ENCODE results near the gene DUOXA1.
"Not testable (repeated sequence)": the region's sequence is repeated elsewhere in the genome, so short reads cannot be mapped to it uniquely, and the experiment has no call there.

Gene DUOXA1

DNA sequence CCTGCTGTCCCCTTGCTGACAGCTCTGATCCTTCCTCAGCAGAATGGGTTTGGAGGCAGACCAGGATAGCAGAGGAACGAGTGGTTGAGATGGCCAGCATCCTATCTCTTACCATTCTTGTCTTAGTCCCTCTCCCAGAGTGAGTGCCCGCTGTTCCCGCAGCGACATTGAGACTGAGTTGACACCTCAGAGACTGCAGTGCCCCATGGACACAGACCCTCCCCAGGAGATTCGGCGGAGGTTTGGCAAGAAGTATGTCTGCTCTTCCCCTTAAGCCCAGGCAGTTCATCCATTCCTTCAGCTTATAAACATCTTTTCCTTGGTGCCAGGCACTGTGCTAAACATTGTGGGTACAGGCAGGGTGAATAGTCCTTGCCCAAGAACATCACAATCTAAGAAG is 21.3 kb upstream of the DUOXA1 start:
- no peak for DNase-seq

DNA sequence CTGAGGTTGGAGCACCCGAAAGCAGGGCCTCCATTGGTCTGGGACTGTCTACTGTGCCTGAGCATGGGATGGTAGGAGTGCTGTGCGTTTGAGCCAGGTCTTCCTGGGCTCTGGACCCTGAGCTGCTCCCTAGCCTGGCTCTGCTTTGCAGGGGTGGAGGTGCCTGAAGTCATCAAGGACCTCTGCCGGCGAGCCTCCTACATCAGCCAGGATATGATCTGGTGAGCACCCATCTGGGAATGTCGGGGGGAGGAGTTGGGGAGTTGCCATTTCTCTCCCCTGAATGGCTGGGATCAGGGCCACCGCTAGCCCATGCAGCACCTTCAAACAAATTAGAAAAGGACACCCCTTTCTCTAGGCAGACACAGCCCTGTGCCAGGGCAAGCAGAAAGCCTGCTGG is 20.8 kb upstream of the DUOXA1 start:
- DNase-seq, result no peak

DNA sequence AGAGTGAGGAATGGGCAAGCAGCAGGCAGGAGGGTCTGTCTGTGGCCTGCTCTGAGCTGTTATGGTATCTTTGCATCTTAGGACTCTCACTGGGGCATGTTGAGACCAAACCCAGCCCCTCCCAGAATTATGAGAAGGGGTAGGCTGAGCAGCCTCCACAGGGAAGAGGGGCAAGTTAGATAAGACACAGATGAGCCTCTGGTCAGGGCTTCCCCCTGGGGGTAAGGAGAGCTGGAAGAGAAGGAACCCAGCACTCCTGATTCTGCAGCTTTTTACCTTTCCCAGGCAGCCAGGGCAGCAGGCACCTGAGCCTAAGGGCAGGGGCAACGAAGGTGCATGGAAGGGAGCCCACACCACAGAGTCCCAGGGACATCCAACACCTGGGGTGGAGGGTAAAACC is 19.4 kb upstream of the DUOXA1 start:
- no peak for DNase-seq

DNA sequence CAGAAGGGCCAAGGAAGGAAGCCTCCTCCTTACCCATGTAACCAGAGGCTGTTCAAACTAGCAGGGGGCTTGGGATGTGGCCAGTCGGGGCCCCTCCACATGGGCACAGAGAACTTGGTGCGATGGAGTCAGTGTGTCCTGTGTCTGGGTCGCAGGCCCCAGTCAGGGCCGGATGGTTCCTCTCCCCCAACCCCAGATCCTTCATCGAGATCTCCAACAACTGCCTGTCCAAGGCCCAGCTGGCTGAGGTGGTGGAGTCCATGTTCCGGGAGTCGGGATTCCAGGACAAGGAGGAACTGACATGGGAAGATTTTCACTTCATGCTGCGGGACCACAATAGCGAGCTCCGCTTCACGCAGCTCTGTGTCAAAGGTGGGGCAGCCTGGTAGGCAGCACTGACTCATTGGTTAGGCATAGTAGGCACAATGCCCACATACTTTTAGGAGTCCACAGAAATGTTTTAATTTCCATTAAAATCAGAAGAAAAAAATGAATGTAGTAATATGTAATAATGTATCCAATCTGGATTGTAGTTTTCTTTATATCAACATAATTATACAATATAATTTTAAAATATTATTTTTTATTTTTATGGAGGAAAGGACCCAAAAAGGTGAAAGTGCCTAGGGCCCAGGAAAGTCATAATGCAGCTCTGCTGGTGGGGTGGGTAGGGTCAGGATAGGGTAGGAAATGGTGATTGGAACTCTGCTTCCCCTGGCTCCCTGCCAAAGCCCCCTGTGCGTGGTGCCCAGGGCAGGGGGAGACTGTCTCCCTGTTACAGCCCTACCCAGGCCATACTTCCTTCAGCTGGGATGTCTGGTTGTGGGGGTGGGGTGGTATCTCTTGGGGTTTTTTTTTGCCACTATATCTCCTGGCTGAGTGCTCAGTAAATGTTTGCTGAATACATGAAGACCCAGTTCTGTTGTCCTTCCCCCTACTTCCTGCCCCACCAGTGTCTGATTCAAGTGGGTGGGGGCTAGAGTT is 18.7 kb upstream of the DUOXA1 start:
- DNase-seq, result no peak

DNA sequence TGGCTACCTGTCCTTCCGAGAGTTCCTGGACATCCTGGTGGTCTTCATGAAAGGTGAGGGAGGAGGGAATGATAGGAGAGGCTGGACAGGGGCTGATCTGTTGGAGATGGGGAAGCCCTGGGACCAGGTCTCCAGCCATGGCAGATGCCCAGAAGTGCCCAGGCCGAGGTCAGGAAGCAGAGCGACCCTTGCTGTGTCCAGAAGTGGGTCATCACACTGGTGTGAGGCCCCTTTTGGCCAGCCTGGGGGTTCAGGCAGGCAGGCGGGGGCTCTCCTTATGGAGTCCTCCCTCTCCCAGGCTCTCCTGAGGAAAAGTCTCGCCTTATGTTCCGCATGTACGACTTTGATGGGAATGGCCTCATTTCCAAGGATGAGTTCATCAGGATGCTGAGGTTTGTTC is 17.9 kb upstream of the DUOXA1 start:
- no peak for DNase-seq

DNA sequence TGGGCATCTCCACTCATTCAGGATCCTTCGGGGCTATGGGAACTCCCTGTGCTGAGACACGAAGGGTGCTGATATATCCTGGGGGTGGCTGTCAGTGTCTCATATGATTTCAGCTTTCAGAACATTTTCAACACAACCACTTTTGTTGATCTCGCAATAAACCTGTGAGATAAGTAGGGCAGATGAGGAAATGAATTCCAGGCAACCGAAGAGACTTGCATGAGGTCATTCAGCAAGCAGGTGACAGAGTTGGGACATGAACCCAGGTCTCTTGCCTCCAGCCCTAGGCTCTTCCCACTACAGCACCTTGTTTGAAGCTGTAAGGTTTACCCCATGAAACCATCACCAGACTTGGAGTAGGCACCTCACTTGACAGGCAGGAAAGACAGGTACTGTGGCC is 16.7 kb upstream of the DUOXA1 start:
- peak; percentile 13 to 43 for DNase-seq

DNA sequence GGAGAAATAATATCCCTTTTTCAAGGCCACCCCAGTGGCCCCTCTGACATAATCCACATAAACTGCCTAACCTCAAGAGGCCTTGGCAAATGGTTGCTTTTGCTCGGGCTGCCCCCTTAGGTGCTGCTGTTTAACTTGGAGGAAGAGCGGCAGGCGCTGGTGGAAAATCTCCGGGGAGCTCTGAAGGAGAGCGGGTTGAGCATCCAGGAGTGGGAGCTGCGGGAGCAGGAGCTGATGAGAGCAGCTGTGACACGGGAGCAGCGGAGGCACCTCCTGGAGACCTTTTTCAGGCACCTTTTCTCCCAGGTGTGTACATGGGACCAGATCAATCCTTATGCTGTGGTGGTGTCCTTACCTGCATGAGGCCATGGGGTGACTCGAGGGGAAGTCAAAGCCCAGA is 15.1 kb upstream of the DUOXA1 start:
- DNase-seq, result no peak

DNA sequence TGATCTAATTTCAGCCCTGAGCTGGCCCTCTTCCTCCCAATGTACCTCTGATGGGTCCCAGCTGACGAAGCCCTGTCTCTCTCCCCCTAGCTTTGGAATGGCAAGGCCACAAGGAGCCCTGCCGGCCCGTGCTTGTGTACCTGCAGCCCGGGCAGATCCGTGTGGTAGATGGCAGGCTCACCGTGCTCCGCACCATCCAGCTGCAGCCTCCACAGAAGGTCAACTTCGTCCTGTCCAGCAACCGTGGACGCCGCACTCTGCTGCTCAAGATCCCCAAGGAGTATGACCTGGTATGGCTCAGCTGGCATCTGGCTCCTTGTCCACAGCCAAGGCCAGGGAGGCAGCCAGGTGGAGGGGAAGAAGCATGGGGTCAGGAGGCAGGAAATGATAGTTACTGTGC is 14.3 kb upstream of the DUOXA1 start:
- DNase-seq, result no peak

DNA sequence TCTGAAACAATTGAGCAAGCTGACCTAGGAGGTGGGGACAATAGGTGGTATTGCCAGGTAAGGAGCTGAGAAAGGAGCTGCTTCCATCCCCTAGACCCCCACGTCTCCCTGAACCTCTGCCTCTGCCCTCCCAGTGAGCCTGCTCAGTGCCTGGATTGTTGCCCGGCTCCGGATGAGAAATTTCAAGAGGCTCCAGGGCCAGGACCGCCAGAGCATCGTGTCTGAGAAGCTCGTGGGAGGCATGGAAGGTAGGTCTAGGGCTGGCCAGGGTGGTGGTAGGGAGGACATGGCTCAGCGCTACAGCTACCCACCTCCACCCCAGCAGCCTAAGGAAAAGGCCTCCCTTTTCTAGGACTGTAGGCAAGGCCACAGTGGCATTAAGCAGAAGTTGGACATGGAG is 13.4 kb upstream of the DUOXA1 start:
- DNase-seq, result no peak

DNA sequence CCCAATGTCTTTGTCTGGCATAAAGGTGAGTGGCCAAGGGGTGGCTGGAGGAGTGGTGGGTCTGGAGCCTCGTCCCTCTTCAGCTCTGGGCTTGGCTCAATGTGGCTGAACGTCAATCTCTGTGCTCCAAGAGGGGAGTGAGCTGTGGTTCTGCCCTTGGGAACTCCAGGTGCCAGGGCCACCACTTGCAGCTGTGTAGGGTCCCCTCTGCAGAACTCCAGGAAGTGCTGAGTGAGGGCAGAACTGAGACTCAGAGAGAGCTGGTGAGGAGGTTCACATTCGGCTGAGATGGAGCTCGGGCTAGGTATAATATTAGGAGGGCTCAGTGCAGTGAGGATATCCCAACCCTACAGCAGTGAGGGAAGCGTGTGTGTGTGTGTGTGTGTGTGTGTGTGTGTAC is 11.7 kb upstream of the DUOXA1 start:
- no peak for DNase-seq

DNA sequence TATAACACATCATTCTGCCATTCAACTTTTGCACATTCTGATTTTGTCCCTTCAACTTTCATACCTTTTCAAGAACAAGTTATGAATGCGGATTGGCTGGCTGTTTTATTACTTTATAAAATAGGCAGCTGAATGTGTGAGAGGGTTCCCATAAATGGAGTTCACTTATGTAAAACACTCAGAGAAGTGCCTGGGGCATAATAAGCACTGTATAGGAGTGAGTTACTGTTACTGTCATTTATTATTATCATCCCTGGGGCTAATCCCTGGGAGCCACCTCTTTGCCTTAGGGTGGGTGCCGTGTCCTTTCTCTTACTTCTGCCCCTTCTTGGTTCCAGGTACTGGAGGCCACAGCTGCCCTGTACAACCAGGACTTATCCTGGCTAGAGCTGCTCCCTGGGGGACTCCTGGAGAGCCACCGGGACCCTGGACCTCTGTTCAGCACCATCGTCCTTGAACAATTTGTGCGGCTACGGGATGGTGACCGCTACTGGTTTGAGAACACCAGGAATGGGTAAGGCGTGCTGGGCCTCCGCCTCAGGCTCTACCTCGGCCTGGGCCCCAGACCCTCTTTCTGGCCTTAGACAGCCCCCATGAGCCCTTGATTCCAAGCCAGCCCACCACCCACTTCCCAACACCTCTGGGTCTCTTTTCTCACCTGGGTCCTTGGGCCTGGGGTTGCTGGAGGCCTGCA is 11.0 kb upstream of the DUOXA1 start:
- DNase-seq, result no peak

DNA sequence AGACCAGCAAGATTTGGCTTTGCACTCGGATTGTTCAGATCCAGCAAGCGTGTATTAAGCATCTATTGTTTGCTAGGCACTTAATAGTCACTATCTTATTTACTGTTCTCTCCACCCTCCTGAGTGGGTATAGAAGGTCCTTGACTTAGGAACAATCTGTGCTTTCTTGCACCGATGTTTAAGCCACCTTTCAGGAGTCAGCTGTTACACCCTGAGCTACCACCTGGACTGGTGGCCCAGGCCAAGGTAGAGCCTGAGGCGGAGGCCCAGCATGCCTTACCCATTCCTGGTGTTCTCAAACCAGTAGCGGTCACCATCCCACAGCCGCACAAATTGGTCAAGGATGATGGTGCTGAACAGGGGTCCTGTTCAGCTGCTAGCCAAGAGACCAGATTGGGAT is 10.1 kb upstream of the DUOXA1 start:
- DNase-seq, result no peak

DNA sequence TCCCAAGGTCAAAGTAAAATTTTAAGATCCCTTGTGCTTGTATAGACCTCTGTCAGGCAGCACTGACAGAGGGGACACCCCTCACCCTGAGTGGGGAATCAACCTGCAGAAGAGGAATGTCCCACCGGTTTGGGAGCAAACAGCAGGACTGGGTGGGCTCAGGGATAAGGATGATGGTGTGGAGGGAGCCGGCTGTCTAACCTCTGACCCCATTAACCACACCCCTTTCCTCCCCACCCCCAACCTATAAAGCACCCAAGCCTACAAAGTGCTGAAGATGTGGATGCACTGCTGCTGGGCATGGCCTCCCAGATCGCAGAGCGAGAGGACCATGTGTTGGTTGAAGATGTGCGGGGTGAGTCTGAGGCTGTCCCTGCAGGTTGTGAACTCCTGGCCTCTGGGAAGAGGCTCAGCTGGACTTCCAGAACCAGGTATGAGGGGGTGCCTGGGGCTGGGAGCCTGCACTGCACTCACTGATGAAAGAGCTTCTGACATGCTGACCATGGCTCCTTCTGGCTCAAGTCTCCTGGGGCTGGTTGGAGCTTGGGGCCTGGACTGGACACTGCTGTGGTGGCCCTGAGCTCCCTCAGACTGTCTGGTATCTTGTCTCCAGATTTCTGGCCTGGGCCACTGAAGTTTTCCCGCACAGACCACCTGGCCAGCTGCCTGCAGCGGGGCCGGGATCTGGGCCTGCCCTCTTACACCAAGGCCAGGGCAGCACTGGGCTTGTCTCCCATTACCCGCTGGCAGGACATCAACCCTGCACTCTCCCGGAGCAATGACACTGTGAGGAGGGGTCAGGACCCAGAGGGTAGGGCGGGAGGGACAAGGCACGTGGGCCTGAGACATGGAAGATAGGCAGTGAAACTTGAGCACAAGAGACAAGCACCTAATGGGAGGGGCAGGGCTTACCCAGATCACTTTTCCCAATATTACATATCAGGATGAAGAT is 9.4 kb upstream of the DUOXA1 start:
- DNase-seq, result no peak

DNA sequence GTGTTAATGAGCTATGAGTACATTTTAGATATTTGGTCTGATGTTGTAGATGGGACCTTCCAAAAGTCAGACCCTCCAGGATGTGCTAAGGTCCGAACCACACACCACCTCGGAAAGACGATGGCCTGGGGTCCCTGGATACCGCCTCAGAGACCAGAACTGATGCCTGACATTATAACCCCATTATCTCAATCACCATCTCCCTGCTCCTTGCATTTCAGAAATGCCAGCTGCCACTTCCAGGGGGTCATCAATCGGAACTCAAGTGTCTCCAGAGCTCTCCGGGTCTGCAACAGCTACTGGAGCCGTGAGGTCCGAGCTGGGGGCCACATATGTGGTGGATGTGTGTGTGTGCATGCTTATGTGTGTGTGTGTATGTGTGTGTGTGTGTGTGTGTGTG is 8.0 kb upstream of the DUOXA1 start:
- DNase-seq, result no peak

DNA sequence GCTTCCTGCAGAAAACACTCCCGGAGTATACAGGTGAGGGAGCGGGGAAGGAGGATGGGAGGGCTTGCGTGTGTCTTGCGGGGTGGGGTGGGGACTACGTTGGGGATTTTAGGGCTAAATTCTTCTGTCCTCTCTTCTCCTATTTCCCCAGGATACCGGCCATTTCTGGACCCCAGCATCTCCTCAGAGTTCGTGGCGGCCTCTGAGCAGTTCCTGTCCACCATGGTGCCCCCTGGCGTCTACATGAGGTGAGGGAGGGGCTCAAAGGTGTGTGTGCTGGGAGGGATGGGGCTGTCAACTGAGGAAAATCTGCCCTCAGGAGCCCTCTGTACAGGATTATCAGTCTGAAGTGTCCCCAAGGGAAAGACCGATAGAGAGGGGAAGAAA is 6.7 kb upstream of the DUOXA1 start:
- DNase-seq, result no peak

DNA sequence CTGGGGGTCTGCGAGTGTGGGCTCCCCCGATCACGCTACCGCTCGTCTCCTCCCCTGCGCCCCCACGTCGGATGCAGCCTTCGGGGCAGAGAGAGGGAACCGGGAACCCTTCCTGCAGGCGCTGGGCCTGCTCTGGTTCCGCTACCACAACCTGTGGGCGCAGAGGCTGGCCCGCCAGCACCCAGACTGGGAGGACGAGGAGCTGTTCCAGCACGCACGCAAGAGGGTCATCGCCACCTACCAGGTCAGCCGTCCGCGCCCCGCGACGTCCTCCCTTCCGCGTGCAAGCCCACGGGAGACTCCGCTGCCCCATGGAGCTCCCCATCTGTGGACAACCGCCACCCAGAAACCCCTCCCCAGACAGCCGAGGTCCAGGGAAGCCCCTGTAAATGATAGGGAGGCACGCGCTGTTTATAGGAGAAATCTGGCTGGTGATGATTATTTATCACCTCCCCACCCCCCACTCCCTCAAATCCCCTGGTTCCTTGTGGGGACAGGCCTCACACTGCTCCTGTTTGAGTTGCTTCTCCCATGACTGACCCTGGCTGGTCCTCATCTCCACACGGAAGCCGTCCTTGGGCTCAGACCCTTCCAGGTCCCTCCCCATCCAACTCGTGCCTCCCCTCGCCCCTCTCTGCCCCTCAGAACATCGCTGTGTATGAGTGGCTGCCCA is 6.2 kb upstream of the DUOXA1 start:
- not testable (repeated sequence) for DNase-seq

DNA sequence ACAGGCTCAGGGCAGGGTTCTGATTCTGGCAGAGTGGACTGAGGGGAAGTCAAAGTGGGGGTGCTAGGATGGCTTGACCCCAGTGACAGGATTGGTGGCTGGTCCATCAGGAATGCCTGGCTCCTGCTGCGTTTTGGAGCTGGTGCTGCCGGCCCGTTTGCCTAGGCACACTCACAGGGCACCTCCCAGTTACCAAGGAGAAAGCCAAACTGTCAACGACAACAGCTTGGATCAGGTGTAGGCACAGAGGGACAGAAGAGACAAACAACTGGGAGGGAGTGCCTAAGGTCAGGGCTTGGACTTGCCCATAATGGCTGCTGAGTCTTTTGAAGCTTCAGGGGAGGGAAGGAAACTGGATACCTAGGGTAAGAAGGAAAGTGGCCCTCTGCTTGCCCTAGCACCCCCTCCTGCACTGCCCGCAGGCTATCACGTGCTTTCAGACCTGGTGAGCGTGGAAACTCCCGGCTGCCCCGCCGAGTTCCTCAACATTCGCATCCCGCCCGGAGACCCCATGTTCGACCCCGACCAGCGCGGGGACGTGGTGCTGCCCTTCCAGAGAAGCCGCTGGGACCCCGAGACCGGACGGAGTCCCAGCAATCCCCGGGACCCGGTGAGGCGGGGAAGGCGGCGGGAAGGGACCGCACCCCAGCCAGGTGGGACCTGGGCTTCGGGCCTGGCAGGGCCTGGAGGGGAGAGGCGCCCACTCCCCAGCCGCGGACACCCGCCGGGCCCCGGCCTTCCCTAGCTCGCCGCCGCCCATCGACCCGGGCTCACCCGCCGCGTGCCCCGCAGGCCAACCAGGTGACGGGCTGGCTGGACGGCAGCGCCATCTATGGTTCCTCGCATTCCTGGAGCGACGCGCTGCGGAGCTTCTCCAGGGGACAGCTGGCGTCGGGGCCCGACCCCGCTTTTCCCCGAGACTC is 5.3 kb upstream of the DUOXA1 start:
- DNase-seq, result no peak

DNA sequence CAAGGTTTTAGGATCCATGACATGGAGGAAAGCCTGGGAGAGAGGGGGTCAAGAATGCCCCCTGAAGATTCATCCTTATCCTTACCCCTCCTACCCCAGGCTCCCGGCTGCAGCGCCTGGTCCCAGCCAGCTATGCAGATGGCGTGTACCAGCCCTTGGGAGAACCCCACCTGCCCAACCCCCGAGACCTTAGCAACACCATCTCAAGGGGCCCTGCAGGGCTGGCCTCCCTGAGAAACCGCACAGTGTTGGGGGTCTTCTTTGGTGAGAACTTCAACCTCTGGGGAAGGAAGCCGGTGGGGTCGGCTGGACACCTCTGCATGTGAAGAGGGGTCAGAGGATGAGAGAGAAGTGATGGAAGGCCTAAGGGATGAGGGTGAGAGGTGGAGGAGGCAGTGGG is 4.4 kb upstream of the DUOXA1 start:
- no peak for DNase-seq

DNA sequence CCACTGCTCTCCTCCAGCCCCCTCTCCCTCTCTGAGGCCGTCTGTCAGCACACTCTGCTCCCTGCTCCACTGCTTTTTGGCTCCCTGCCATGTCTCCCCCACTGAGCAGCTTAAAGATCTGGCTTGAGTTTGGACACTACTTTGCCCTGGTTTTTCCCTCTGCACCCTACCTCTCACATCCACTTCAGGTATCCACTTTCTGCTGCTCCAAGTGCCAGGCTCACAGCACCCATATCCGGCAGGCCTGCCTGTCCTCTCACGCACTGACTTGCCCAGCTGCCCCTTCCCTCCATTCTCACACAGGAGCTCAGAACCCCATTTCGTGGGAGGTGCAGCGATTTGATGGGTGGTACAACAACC is 3.9 kb upstream of the DUOXA1 start:
- no peak for DNase-seq

DNA sequence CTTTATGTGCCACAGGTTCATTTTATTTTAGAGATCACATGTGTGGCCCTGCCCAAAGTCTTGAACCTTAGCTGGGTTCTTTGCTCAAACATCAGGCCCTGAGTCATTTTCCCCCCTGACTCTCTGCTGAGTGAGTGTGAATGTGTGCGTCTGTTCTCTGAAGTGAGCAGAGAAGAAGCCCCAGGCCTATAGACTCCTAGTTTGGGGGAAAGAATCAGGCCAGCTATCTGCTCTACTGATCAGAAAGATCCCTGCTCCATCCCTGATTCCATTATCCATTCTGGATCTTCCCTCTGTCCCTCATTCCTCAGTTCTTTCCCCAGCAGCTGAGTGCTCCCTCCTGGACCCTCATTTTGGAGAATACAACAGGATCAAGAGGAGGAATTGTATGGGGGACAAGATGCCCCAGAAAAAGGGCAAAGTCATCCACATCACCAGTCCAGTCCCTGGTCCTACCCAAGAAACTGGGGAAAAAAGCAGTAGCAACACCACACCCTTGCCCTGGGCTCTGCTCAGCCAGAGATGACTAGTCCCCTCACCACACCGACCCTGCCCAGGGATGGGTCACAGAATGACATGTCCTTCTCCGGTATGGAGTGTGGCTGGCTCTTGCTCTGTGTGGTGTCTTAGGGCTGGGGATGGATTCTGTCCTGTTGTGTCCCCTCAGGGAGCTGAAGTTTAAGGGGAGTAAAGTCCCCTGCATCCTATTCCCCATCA is 3.3 kb upstream of the DUOXA1 start:
- DNase-seq, result no peak

DNA sequence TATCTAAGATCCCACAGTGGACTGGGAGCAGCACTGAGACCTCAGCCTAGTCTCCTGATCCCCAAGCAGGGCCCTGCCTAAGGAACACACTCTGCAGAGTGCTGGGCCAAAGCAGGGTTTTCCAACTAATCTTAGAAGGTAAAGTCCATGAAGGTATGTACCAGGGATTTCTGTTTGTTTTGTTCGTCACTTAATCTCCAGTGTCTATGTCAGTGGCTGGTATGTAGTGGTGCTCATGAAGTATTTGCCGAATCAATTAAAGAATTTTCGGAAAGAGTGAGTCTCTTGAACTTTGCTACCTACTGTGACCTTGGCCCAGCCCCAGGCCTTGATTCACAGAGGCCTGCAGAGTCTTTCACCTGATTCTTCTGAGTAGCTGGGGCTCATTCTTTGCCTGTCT is 1.8 kb upstream of the DUOXA1 start:
- no peak for DNase-seq

All from inflammatory macrophage (primary cell).